ENCODE data around the gene HAGHL. TPM values are rescaled to one million over a fixed set of nuclear protein-coding genes. Genes with fewer than 3 reads are reported as not detected.

The HAGHL gene, protein sequence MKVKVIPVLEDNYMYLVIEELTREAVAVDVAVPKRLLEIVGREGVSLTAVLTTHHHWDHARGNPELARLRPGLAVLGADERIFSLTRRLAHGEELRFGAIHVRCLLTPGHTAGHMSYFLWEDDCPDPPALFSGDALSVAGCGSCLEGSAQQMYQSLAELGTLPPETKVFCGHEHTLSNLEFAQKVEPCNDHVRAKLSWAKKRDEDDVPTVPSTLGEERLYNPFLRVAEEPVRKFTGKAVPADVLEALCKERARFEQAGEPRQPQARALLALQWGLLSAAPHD
- total RNA-seq, result 2.9 and 8.2 TPM in 2 replicates

GRCh38 chr16:726438-727290 lies at the start of gene HAGHL, which contains the start of gene CCDC78:
Gene HAGHL (plus strand): TSS chr16:727106. CDS start chr16:727510, 404 bp downstream.
Gene CCDC78 (minus strand): TSS chr16:726443. CDS start chr16:726367, 76 bp downstream.

GRCh38 chr16:679814-680624 lies 46.9 kb upstream of the HAGHL start, which contains the start of gene STUB1:
Gene STUB1 (plus strand): TSS chr16:680410. CDS start chr16:680526, 116 bp downstream.

GRCh38 chr16:684071-684794 lies 42.7 kb upstream of the HAGHL start, which contains the start of gene JMJD8:
Gene JMJD8 (minus strand): TSS chr16:684334. CDS start chr16:684319, 15 bp downstream.

GRCh38 chr16:705431-706188 lies 21.3 kb upstream of the HAGHL start, which contains the start of gene FBXL16:
Gene FBXL16 (minus strand): TSS chr16:705801. CDS start chr16:697405, 8,396 bp downstream.

GRCh38 chr16:714558-715476 lies 12.1 kb upstream of the HAGHL start, which contains the start of gene METRN:
Gene METRN (plus strand): TSS chr16:715118. CDS start chr16:715290, 172 bp downstream.

DNA sequence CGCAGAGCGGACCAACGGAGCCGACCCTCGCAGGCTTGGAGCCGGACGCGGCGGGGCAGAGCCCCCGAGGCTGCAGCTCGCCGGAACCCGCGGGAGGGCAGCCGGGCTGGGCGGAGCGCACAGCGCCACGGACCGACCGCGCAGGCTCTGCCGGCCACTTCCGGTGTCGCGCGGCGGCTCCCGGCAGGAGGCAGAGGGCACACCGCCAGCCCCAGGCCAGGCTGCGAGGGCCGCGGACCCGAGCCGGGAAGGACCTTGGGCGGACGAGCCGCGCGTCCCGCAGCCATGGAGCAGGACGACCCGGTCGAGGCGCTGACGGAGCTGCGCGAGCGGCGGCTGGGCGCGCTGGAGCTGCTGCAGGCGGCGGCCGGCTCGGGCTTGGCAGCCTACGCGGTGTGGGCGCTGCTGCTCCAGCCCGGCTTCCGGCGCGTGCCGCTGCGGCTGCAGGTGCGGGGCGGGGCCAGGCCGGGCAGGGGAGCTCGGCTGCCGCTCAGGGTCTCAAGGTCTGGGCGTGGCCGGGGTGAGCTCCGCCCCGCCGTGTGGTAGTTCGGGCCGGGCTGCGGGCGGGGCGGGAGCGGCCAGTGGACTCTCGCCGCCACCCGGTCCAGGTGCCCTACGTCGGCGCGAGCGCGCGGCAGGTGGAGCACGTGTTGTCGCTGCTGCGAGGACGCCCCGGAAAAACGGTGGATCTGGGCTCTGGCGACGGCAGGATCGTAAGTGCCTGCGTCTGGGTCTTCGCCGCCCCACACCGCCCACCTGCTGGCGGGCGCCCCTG lies 5.7 kb upstream of the HAGHL start, which contains the start of gene ANTKMT:
Gene ANTKMT (plus strand): TSS at position 157 of the 775 bp plus-strand sequence. CDS start 129 bp downstream, at position 286.

GRCh38 chr16:740764-741505 lies 14.0 kb downstream of the HAGHL start, which contains the start of gene CIAO3:
Gene CIAO3 (minus strand): TSS chr16:740997. CDS start chr16:740985, 12 bp downstream.

DNA sequence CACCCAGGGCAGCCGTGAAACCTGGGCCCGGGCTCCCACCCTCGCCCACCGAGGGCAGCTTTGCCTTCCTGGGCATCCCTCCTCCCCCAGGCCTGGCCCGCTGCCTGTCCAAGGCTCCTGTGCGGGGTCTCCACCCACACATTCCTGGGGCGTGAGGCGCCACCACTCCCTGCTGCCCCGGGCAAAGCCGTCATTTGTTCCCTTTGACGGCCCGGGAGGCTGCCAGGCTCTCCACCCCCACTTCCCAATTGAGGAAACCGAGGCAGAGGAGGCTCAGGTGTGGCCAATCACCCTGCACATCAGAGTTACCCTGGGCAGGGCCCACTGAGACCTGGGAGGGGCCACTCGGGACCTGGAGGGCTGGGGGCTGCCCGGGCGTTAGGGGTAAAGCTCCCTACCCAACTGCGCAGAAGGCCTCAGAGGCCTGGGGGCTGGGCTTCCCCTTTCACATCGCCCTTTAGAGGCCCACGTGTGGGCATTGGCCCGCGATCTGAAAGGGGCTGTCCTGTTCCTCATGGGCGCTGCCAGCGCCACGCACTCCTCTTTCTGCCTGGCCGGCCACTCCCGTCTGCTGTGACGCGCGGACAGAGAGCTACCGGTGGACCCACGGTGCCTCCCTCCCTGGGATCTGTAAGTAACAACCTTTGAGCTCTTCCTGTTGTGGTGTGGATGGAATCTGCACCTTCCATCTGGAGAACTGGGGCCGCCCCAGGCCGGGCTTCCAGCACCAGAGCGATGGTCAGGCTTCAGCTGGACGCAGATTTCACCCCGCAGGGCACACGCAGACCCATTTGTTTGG lies 33.8 kb downstream of the HAGHL start, which contains the start of gene MSLN:
Gene MSLN (plus strand): TSS at position 190 of the 799 bp plus-strand sequence. CDS start 1,947 bp downstream, outside the sequence.

Other genes with a start within 250 kb of the HAGHL start
- gene CAPN15, start 199.4 kb upstream of the HAGHL start, total RNA-seq, result 20.6 and 36.8 TPM in 2 replicates
- not detected in 2 replicates for gene PRR35, start 166.7 kb upstream of the HAGHL start, total RNA-seq
- gene NHLRC4, start 160.1 kb upstream of the HAGHL start, total RNA-seq, result 0.88 and 1.3 TPM in 2 replicates
- gene PIGQ, start 157.1 kb upstream of the HAGHL start, total RNA-seq, result 20.7 and 26.4 TPM in 2 replicates
- gene RAB40C, start 137.0 kb upstream of the HAGHL start, total RNA-seq, result 7.4 and 11.5 TPM in 2 replicates
- gene WFIKKN1, start 96.1 kb upstream of the HAGHL start, total RNA-seq, result 0.19 TPM in 1 of 2 replicates, not detected in the other
- gene METTL26, start 90.8 kb upstream of the HAGHL start, total RNA-seq, result 43.6 and 69.1 TPM in 2 replicates
- 12.1 and 12.6 TPM in 2 replicates for gene MCRIP2, start 85.3 kb upstream of the HAGHL start, total RNA-seq
- 5.7 and 10.0 TPM in 2 replicates for gene WDR90, start 77.7 kb upstream of the HAGHL start, total RNA-seq
- gene RHOT2, start 59.0 kb upstream of the HAGHL start, total RNA-seq, result 23.2 and 38.9 TPM in 2 replicates
- 0.16 and 0.50 TPM in 2 replicates for gene RHBDL1, start 51.4 kb upstream of the HAGHL start, total RNA-seq
- gene STUB1, start 46.7 kb upstream of the HAGHL start, total RNA-seq, result 111 TPM in 2 replicates
- gene JMJD8, start 42.8 kb upstream of the HAGHL start, total RNA-seq, result 23.0 and 31.2 TPM in 2 replicates
- 2.6 and 5.0 TPM in 2 replicates for gene WDR24, start 36.7 kb upstream of the HAGHL start, total RNA-seq
- under 0.01 and 0.13 TPM in 2 replicates for gene FBXL16, start 21.3 kb upstream of the HAGHL start, total RNA-seq
- 25.3 and 31.1 TPM in 2 replicates for gene METRN, start 12.0 kb upstream of the HAGHL start, total RNA-seq
- gene ANTKMT, start 6.0 kb upstream of the HAGHL start, total RNA-seq, result 19.1 and 21.4 TPM in 2 replicates
- gene CCDC78, start 663 bp upstream of the HAGHL start, total RNA-seq, result 1.2 TPM in 1 of 2 replicates, not detected in the other
- 30.4 and 38.2 TPM in 2 replicates for gene CIAO3, start 13.9 kb downstream of the HAGHL start, total RNA-seq
- not detected in 2 replicates for gene MSLN, start 33.6 kb downstream of the HAGHL start, total RNA-seq
- 20.8 and 22.0 TPM in 2 replicates for gene RPUSD1, start 61.3 kb downstream of the HAGHL start, total RNA-seq
- gene CHTF18, start 61.5 kb downstream of the HAGHL start, total RNA-seq, result 13.6 and 13.8 TPM in 2 replicates
- not detected in 2 replicates for gene GNG13, start 73.6 kb downstream of the HAGHL start, total RNA-seq
- gene LMF1, start 243.9 kb downstream of the HAGHL start, total RNA-seq, result 5.0 and 10.8 TPM in 2 replicates

Measured in bladder microvascular endothelial cell (primary cell).